Activated CD4-positive, alpha-beta T cell treated with anti-CD3 and anti-CD28 coated beads for 48 hours (primary cell): ENCODE data around the gene AICDA.
"Not testable (repeated sequence)": the region's sequence is repeated elsewhere in the genome, so short reads cannot be mapped to it uniquely, and the experiment has no call there.

Experiments used
- DNase-seq: peaks from one replicate; pipeline ENCODE4 v3.0.0-alpha.2; 2020

The AICDA gene

GRCh38 chr12:8612629-8613028 lies at the start of gene AICDA:
Gene AICDA (minus strand): TSS chr12:8612859. CDS start chr12:8612767, 92 bp downstream.
- DNase-seq = no peak

DNA sequence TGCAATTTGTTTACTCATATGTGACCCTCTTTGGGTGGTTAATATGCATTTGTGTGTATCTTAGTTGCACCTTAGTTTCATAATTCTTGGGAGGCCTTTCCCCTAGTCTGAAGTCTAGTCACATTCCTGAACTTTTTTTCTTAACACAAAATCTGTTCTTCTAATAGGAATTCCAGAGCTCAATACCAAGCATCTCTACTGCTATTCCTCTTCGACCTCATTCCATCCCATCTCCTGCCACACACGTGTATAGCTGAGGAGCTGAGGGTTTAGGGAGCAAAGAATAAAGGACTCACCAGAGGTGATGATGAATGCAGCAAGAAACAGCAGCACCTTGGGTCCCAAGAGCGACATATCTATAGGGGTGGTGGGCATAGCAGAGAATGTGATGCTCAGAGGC lies 49.1 kb upstream of the AICDA start:
- DNase-seq = no peak

DNA sequence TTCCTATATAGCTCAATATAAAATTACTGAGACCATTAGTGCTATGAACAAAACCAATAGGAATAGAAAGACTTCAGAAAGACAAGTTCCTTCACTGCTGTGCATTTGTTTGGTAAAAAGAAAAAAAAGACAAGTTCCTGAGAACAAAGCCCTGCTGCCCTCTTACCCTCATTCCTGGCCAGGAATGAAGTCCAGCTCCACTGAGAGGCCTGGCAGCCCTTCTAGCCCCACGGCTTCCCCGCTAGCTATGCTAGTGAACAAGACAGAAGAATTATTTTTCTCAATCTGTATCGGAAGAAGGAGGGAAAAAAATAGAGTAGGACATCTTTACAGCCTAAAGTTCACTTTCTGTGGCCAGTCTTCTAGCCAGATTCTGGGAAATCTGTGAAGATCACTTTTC lies 48.4 kb upstream of the AICDA start:
- DNase-seq = no peak

DNA sequence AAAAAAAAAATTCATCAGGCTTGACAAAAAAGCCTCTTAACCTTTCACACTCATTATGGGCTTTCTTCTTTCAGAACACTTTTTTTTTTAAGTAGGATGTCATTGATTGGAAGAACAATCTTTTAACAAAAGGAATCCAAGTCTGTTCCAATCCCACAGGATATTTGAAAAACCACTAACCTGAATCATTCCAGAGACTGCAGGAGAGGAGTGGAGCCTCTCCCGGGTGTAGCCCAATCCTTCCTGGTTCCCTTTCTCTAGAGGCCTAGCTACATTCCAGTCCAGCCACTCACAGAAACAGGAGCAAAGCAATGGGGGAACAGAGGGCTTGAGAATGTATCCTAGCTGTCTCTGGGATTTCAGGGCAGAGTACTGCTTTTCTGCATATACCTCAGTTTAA lies 45.7 kb upstream of the AICDA start:
- DNase-seq = no peak

DNA sequence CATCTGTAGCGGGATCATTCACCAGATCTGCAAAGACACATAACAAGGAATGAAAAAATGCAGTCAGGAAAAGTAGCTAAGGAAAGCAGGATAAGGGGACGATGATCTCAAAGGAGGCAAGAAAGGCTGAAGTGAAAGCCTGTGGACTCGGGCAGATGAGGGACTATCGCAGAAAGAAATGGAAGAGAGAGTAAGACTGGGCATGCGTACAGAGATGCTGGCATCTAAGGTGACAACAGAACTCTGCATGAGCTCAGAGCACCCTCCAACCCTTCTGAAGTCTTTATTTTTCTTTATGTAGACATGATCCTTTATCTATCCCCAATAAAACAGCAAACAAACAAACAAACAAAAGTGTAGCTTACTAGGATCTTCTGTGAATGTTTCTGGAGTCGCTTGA lies 42.8 kb upstream of the AICDA start:
- no peak for DNase-seq

- peak; percentile 86 for DNase-seq
Measured at GRCh38 chr12:8648576-8649205, 36.0 kb upstream of the AICDA start.

DNA sequence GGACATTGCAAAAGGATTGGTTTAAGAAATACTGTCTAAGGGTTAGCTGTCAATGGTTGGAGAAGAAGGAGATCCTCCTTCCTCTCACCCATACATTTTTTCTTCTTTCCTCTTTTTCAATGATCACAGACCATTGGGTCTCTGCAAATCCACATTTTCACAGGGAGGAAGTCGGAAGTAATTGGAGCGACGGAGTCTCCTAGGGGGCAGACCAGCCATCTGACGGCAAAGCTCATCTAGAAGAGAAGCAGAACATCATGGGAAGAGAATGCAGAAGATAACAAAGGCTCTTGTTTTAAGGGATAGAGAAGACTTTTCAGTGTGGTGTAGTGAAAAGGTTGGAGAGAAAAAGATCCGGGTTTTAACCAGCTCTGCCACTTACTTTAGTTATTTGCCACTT lies 35.3 kb upstream of the AICDA start:
- no peak for DNase-seq

- DNase-seq = peak; percentile 64
Measured at GRCh38 chr12:8644345-8645248, 31.9 kb upstream of the AICDA start.

DNA sequence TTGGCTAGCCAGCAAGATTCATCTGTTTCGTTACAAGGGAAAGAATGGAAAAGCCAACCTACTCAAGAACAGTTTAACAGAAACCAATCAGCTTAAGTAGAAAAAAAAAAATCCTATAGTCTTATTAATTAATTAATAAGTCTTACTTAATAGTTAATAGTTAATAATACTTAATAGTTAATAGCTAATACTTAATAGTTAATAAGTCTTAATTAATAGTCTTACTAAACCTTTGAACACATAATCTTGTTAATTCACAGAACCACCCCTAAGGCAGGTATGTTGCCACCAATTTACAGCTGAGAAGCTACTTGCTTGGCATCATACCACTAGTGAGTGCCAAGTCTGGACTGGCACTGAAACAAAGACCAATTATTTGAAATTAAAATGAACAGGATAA lies 30.1 kb upstream of the AICDA start:
- no peak for DNase-seq

DNA sequence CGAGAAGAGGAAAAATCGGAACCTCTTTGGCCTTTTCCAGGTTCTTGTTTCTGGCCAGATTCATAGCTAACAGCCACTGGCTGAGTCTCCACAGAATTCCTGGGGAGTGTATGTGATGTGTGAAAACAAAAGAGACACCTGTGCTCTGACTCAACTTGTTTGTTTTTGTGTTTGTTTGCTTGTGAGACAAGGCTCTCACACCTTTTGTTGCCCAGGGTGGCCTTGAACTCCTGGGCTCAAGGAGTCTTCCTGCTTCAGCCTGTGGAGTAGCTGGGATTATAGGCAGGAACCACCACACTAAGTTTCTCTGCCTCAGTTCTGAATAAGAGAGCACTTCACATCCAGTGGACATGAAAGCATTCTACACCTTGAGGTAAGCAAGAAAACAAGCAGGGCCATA lies 27.3 kb upstream of the AICDA start:
- DNase-seq = no peak

GRCh38 chr12:8638951-8639350 lies 26.3 kb upstream of the AICDA start:
- DNase-seq = no peak

DNA sequence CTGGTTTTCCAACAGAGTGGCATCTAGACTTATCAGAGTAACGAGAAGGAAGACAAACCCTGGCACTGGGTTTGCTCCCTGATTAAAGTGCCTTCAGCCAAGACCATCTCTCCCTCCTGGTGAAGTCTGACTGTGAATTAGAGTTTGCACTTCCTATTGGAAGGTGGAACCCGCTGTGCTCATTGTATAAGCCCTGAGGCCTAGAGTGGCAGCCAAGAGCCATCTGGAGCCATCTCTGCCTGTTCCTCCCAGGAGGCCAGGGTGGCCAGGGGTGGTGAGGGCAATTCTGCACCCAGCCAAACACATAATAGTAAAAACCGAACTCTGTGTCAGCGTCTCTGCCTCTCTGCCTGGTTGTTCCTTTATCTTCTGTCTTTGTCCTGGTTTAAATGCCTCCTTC lies 25.0 kb upstream of the AICDA start:
- DNase-seq = no peak

DNA sequence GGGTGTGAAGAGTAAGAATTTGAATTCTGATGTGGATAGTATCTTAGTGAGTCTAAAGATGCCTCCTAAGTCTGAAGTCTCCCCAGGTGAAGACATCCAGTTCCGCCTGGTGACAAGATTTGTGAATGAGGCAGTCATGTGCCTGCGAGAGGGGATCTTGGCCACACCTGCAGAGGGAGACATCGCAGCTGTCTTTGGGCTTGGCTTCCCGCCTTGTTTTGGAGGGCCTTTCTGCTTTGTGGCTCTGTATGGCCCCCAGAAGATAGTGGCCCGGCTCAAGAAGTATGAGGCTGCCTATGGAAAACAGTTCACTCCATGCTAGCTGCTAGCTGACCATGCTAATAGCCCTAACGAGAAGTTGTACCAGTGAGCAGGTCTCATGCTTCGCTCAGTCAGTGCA lies 24.6 kb upstream of the AICDA start:
- DNase-seq = no peak

DNA sequence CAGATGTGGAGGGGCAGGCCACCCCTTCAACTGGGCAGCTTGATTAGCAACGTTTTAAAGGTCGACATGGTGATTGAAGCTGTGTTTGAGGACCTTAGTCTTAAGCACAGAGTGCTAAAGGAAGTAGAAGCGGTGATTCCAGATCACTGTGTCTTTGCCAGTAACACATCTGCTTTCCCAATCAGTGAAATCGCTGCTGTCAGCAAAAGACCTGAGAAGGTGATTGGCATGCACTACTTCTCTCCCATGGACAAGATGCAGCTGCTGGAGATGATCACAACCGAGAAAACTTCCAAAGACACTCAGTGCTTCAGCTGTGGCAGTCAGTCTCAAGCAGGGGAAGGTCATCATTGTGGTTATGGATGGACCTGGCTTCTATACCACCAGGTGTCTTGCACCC lies 23.9 kb upstream of the AICDA start:
- DNase-seq = no peak

DNA sequence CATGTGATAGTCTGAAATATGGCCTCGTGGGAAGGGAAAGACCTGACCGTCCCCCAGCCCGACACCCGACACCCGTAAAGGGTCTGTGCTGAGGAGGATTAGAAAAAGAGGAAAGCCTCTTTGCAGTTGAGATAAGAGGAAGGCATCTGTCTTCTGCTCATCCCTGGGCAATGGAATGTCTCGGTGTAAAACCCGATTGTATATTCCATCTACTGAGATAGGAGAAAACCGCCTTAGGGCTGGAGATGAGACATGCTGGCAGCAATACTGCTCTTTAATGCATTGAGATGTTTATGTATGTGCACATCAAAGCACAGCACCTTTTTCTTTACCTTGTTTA lies 23.3 kb upstream of the AICDA start:
- DNase-seq = not testable (repeated sequence)

DNA sequence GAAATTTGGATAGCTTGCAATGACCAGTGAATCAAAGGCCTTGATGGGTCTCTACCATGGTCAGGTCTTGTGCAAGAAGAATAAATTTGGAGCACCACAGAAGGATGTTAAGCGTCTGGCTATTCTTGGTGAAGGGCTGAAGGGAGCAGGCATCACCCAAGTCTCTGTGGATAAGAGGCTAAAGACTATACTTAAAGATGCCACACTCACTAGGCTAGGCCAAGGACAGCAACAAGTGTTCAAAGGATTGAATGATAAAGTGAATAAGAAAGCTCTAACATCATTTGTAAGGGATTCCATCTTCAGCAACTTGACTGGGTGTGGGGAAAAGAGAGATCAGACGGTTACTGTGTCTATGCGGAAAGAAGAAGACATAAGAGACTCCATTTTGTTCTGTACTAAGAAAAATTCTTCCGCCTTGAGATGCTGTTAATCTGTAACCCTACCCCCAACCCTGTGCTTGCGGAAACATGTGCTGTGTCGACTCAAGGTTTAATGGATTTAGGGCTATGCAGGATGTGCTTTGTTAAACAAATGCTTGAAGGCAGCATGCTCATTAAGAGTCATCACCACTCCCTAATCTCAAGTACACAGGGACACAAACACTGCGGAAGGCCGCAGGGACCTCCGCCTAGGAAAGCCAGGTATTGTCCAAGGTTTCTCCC lies 22.8 kb upstream of the AICDA start:
- DNase-seq = not testable (repeated sequence)

DNA sequence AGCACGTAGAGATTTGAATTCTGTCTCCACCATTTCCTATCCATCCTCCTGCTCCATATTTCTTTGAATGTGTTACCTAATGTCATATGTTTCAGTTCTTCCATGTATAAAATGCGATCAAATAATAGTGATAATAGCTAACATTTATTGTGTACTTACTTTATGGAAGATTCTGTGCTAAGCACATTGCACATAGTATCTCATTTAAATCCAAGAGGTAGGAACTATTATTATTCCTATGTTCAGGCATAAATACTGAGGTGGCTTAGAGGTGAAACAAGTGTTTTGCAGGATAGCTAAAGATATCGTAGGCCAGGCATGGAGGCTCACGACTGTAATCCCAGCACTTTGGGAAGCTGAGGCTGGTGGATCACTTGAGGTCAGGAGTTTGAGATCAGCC lies 17.5 kb upstream of the AICDA start:
- no peak for DNase-seq

- no peak for DNase-seq
Measured at GRCh38 chr12:8629486-8630033, 16.9 kb upstream of the AICDA start.

- no peak for DNase-seq
Measured at GRCh38 chr12:8628731-8629130, 16.1 kb upstream of the AICDA start.

GRCh38 chr12:8624750-8625149 lies 12.1 kb upstream of the AICDA start:
- DNase-seq = not testable (repeated sequence)

GRCh38 chr12:8622646-8623045 lies 10.0 kb upstream of the AICDA start:
- DNase-seq = no peak

DNA sequence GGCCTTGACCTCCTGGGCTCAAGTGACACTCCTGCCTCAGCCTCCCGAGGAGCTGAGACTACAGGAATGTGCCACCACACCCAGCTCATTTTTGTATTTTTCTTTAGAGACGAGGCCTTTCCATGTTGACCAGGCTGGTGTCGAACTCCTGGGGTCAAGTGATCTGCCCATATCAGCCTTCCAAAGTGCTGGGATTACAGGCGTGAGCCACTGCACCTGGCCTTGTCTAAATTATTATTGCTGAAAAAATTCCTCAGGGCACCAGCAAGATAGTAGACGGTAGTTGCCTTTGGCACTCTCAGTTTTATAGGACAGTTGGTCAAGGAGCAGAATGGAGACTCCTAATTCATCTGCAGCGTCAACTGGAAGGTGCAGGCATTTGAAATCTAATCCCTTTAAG lies 2.5 kb upstream of the AICDA start:
- no peak for DNase-seq

GRCh38 chr12:8613881-8614280 lies 1.2 kb upstream of the AICDA start:
- DNase-seq = not testable (repeated sequence)

DNA sequence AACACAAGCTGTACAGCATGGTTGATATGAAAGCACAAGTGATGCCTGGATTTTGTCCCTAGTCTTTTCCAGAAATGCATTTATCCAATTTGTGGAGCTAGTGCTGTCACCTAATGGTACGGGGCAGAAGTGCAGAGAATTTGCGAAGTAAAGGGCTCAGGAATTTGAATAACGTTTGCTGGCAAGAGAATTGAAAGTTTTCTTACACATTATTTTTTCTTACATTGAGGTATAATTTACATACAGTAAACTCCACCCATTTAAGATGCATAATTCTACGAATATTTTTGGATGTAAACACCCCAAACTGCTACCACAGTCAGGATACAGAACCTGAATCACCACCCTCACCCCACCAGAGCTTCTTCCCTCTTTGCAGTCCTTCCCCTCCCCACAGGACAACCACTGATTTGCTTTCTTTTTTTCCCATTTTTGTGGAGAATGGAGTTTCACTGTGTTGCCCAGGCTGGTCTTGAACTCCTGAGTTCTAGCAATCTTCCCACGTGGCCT lies 3.5 kb downstream of the AICDA start:
- peak; percentile 6 for DNase-seq
